SJSA1 (cell line): Measurements from ENCODE around the gene C10orf90. TPM values are rescaled to one million over a fixed set of nuclear protein-coding genes. Genes with fewer than 3 reads are reported as not detected.

Experiments used
- DNase-seq, 2 experiments: peaks; one replicate each; pipeline ENCODE4 v3.0.0-alpha.2; 2015 to 2020; ENCODE audit warnings: low spot score in 2 of 2, low read depth in 1 of 2
- H3K27ac ChIP-seq: fragments of 250-450 bp; sonication (Bioruptor Pico); 2 replicates; pipeline ENCODE4 v1.5.1; 2020; ENCODE audit warnings: mild to moderate bottlenecking, moderate library complexity
- H3K27me3 ChIP-seq: fragments of 250-450 bp; sonication (Bioruptor Pico); replicated peaks from 2 replicates; pipeline ENCODE4 v1.5.1; 2020; ENCODE audit warnings: mild to moderate bottlenecking, moderate library complexity
- H3K36me3 ChIP-seq: fragments of 250-450 bp; sonication (Bioruptor Pico); 2 replicates; pipeline ENCODE4 v1.5.1; 2020; ENCODE audit warnings: mild to moderate bottlenecking
- H3K4me1 ChIP-seq: fragments of 250-450 bp; sonication (Bioruptor Pico); replicated peaks from 2 replicates; pipeline ENCODE4 v1.6.1; 2021; ENCODE audit warnings: mild to moderate bottlenecking
- H3K4me3 ChIP-seq: fragments of 250-450 bp; sonication (Bioruptor Pico); 2 replicates; pipeline ENCODE4 v1.5.1; 2020; ENCODE audit warnings: mild to moderate bottlenecking
- H3K9me3 ChIP-seq: fragments of 250-450 bp; sonication (Bioruptor Pico); replicated peaks from 2 replicates; pipeline ENCODE4 v1.5.1; 2020; ENCODE audit warnings: mild to moderate bottlenecking
- total RNA-seq: library from RNA; depleted of rRNA; stranded (reverse); fragments of >200 nt; shearing (Covaris generic); gene quantifications from 2 replicates; pipeline ENCODE4 v1.2.3, GENCODE V29; 2014

C10orf90 gene
- total RNA-seq, 1 experiment from 2014 or later: not detected

GRCh38 chr10:126598009-126598408, 72.5 kb downstream of the C10orf90 start:
- H3K4me3 ChIP-seq: no peak overlapping the region
- H3K9me3 ChIP-seq: no peaks in the 10 kb centered on the region
- H3K27ac ChIP-seq: no peak overlapping the region
- DNase-seq: peak; percentile 18 to 58
- no peaks in the 10 kb centered on the region for H3K4me1 ChIP-seq
- H3K27me3 ChIP-seq: peaks cover 5% of the 10 kb centered on the region; the same call in 1 of the 2 replicates
- no peaks in the 10 kb centered on the region for H3K36me3 ChIP-seq

DNA sequence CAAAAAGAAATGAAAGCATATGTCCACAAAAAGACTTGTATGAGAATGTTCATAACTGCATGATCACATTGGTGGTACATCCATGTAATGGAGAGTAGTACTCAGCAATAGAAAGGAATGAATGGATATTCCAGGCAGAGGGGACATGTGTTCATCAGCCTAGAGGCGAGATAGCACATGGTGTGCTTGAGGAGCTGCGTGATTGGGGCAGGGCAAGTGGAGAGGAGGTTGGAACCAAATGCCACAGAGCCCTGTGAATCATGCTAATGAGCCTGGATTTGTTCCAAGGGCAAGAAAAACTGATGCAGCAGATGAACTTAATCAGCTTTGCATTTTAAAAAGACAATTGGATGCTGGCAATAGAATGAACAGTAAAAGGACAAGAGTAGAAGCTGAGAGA, 73.3 kb downstream of the C10orf90 start:
- Histone ChIP-seq H3K36me3 (no peaks in the 10 kb centered on the region), H3K27ac (no peak overlapping the region), H3K9me3 (no peaks in the 10 kb centered on the region), H3K4me3 (no peak overlapping the region), H3K27me3 (peaks cover 5% of the 10 kb centered on the region; the same call in 1 of the 2 replicates), H3K4me1 (no peaks in the 10 kb centered on the region)
- no peak for DNase-seq

DNA sequence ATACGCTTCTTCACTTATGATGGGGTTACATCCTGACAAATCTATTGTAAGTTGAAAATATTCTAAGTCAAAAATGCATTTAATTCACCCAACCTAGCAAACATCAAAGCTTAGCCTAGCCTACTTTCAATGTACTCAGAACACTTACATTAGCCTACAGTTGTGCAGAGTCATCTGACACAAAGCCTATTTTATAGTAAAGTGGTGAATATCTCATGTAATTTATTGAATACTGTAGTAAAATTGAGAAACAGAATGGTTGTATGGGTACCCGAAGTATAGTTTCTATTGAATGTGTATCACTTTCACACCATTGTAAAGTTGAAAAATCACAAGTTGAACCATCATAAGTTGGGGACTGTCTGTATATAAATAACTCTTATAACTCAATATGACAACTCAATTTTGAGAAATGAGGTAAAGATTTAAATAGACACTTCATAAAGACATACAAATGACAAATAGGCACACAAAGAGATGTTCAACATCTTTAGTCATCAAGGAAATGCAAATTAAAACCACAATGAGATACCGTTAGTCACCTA, 73.9 kb downstream of the C10orf90 start:
- Histone ChIP-seq H3K27me3 (peaks cover 5% of the 10 kb centered on the region; the same call in 1 of the 2 replicates), H3K27ac (no peak overlapping the region), H3K4me3 (no peak overlapping the region), H3K36me3 (no peaks in the 10 kb centered on the region), H3K9me3 (no peaks in the 10 kb centered on the region), H3K4me1 (no peaks in the 10 kb centered on the region)
- DNase-seq: no peak

GRCh38 chr10:126595160-126595559, 75.3 kb downstream of the C10orf90 start:
- Histone ChIP-seq H3K27me3 (no peaks in the 10 kb centered on the region; the same call in 1 of the 2 replicates), H3K27ac (no peak overlapping the region), H3K9me3 (no peaks in the 10 kb centered on the region), H3K36me3 (no peaks in the 10 kb centered on the region), H3K4me3 (no peak overlapping the region), H3K4me1 (no peaks in the 10 kb centered on the region)
- DNase-seq: no peak

DNA sequence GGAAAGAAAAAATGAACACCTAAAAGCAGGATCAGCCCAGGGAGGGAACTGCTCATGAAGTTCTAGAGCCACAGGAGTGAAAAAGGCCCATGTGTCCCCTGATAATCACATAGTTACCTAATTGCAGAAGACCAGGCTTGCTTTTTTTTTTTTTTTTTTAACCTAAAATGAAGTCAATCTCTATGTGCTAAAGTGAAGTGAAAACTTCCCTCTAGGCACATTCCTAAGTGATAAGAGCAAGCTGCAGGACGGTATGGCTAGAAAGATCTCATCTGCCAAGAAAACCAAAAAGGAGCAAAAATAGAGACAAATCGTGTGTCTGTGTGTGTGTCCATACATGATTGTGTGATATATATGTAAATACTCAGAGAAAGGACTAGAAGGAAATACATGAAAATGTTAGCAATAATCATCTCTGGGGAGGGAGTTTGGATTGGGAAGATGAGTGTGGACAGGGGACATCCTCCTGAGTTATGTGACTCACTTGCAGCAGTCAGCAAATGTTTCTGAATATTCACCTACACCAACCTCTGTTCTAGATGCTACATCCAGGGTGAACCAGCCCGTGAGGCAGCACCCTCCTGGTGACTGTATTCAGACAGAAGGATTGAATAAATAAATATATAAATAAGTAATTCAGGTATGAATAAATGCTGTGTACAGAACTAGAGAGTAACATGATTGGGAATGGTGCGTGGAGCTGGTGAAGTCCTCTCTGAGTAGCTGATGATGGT, 76.4 kb downstream of the C10orf90 start:
- H3K27me3 ChIP-seq: no peaks in the 10 kb centered on the region; the same call in none of the 2 replicates
- no peak for DNase-seq
- H3K27ac ChIP-seq: no peak overlapping the region
- no peaks in the 10 kb centered on the region for H3K9me3 ChIP-seq
- no peak overlapping the region for H3K4me3 ChIP-seq
- H3K36me3 ChIP-seq: no peaks in the 10 kb centered on the region
- H3K4me1 ChIP-seq: no peaks in the 10 kb centered on the region

GRCh38 chr10:126592901-126593300, 77.6 kb downstream of the C10orf90 start:
- DNase-seq: no peak
- Histone ChIP-seq H3K36me3 (no peaks in the 10 kb centered on the region), H3K27ac (no peak overlapping the region), H3K4me3 (no peak overlapping the region), H3K9me3 (no peaks in the 10 kb centered on the region), H3K4me1 (no peaks in the 10 kb centered on the region), H3K27me3 (no peaks in the 10 kb centered on the region; the same call in none of the 2 replicates)

DNA sequence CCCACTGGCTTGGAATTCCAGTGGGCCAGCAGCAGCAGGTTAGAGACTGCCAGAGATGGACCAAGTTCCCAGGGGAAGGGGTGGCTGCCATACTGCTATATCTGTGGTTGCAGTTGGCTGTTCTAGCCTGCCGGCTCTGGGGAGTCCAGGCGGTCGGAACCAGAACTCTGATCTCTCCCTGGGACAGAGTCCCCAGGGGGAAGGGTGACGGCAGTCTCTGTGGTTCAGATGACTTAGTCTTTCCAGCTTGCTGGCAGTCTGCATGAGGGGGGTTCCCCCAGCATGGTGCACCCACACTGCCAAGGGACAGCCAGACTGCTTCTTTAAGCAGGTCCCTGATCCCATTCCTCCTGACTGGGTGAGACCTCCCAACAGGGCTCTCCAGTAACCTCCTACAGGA, 82.5 kb downstream of the C10orf90 start:
- H3K27me3 ChIP-seq: peaks cover 2% of the 10 kb centered on the region
- H3K9me3 ChIP-seq: no peaks in the 10 kb centered on the region; the same call in 1 of the 2 replicates
- no peak overlapping the region for H3K4me3 ChIP-seq
- no peak for DNase-seq
- H3K27ac ChIP-seq: no peak overlapping the region
- H3K4me1 ChIP-seq: no peaks in the 10 kb centered on the region
- no peaks in the 10 kb centered on the region for H3K36me3 ChIP-seq

DNA sequence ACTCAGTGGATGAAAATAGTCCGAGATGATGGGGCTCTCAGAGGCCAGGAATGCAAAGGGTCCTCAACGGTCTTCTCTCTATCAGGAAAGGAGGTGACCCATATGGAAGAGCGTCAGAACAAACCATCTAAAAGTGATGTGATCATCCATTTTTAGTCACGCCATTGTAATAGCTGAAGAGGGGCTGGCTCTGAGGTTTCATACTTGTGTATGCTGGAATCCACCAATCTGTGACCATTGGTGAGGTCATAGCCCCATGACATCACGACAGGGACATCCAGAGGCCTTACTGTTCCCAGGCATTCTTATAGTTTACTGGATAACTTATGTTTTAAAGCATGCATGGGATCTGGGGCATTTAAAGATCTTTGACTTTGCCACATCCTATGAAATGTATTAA, 83.6 kb downstream of the C10orf90 start:
- H3K27ac ChIP-seq: no peak overlapping the region
- no peaks in the 10 kb centered on the region for H3K36me3 ChIP-seq
- H3K4me1 ChIP-seq: no peaks in the 10 kb centered on the region
- no peaks in the 10 kb centered on the region; the same call in 1 of the 2 replicates for H3K9me3 ChIP-seq
- peaks cover 2% of the 10 kb centered on the region for H3K27me3 ChIP-seq
- DNase-seq: no peak
- H3K4me3 ChIP-seq: no peak overlapping the region

- H3K36me3 ChIP-seq: no peaks in the 10 kb centered on the region
- no peaks in the 10 kb centered on the region; the same call in 1 of the 2 replicates for H3K9me3 ChIP-seq
- no peaks in the 10 kb centered on the region for H3K4me1 ChIP-seq
- no peak overlapping the region for H3K27ac ChIP-seq
- no peak for DNase-seq
- no peak overlapping the region for H3K4me3 ChIP-seq
- H3K27me3 ChIP-seq: peaks cover 2% of the 10 kb centered on the region
Measured at GRCh38 chr10:126586128-126586527, 84.4 kb downstream of the C10orf90 start.

- DNase-seq: no peak
- no peaks in the 10 kb centered on the region; the same call in 1 of the 2 replicates for H3K9me3 ChIP-seq
- H3K4me3 ChIP-seq: no peak overlapping the region
- no peaks in the 10 kb centered on the region for H3K36me3 ChIP-seq
- H3K27ac ChIP-seq: no peak overlapping the region
- H3K27me3 ChIP-seq: peaks cover 2% of the 10 kb centered on the region
- no peaks in the 10 kb centered on the region for H3K4me1 ChIP-seq
Measured at GRCh38 chr10:126585249-126586017, 85.1 kb downstream of the C10orf90 start.

DNA sequence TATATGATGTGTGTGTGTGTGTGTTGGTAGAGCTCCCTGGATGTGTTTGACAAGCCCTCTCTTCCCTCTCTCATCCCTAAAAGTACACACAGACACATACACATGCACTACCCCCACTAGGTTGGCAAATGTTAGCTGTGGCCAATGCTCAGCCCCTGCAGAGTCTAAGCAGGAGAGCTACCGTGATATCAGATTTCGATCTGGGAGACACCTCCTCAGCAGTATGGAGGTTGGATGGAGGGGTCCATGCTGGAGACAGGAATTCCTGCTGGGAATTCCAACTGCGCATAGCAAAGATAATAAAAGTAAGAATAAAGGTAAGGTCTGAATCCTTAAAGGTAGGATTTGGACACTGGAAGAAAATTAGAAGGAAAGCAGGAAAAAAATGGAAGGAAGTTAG, 85.7 kb downstream of the C10orf90 start:
- H3K27me3 ChIP-seq: peaks cover 2% of the 10 kb centered on the region; the same call in 1 of the 2 replicates
- DNase-seq: no peak

DNA sequence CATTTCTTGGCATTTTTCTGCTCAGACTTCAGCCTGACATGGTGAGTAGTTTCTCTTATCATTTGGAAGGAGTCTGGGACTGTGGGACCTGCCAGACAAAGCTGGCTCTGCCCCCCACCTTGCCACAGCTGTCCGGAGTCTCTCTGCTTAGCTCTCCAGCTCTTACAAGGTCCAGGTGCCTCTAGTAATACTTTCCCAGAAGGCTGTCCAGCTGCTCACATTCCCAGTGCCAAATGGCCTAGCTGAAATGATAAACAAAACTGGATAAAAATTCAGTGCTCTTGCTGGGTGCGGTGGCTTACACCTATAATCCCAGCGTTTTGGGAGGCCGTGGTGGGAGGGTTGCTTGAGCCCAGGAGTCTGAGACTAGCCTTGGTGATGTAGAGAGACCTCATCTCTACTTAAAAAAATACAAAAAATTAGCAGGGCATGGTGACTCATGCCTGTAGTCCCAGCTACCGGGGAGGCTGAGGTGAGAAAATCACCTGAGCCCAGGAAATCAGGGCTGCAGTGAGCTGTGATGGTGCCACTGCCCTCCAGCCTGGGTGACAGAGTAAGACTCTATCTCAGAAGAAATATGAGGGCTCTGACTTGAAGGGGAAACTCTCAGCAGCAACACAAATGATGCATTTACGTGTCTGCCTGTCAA, 86.8 kb downstream of the C10orf90 start:
- H3K27ac ChIP-seq: no peak overlapping the region
- H3K27me3 ChIP-seq: 0 out of 2 replicates have a peak, but pooled peaks cover 2% of the 10 kb centered on the region
- no peak overlapping the region for H3K4me3 ChIP-seq
- no peak for DNase-seq
- no peaks in the 10 kb centered on the region for H3K4me1 ChIP-seq
- H3K36me3 ChIP-seq: no peaks in the 10 kb centered on the region
- H3K9me3 ChIP-seq: no peaks in the 10 kb centered on the region; the same call in 1 of the 2 replicates

More for the DNA sequence above, 85.7 kb downstream of the C10orf90 start:
- no peaks in the 10 kb centered on the region for H3K4me1 ChIP-seq
- H3K36me3 ChIP-seq: no peaks in the 10 kb centered on the region
- H3K4me3 ChIP-seq: no peak overlapping the region
- no peak overlapping the region for H3K27ac ChIP-seq
- no peaks in the 10 kb centered on the region; the same call in 1 of the 2 replicates for H3K9me3 ChIP-seq

GRCh38 chr10:126581648-126582046, 88.8 kb downstream of the C10orf90 start:
- Histone ChIP-seq H3K4me3 (no peak overlapping the region), H3K4me1 (no peaks in the 10 kb centered on the region), H3K27me3 (0 out of 2 replicates have a peak, but pooled peaks cover 2% of the 10 kb centered on the region), H3K36me3 (no peaks in the 10 kb centered on the region), H3K9me3 (no peaks in the 10 kb centered on the region; the same call in 1 of the 2 replicates), H3K27ac (no peak overlapping the region)
- DNase-seq: no peak
